Esophagus muscularis mucosa (tissue), 3 donors: Measurements from ENCODE around the gene AIMP1.

Experiments
- CTCF ChIP-seq, 3 experiments: fragments of 200-600 bp in 2 of 3; fragments of 450-650 bp in 1 of 3; sonication (generic) in 2 of 3; IDR thresholded peaks; one replicate each; pipeline ENCODE4 v1.5.1; 2017 to 2019; ENCODE audit warnings: antibody characterized with exemption in 3 of 3, mild to moderate bottlenecking in 2 of 3, moderate library complexity in 1 of 3
- POLR2A ChIP-seq: fragments of 450-650 bp; IDR thresholded peaks from one replicate; pipeline ENCODE4 v1.6.1; 2017; ENCODE audit warnings: antibody characterized with exemption, moderate library complexity, mild to moderate bottlenecking, low read depth
- POLR2AphosphoS5 ChIP-seq, 2 donors: sonication (generic); formaldehyde crosslinking; IDR thresholded peaks; one replicate each; pipeline ENCODE4 v1.6.1; 2017; ENCODE audit warnings: antibody characterized with exemption in 2 of 2

GRCh38 chr4:106325800-106326199, 9.4 kb downstream of the AIMP1 start:
- TF ChIP-seq CTCF (IDR thresholded peaks at IDR 0.05) (no peak), POLR2A (no peak), POLR2AphosphoS5 (IDR thresholded peaks at IDR 0.05) (no peak)
